Measurements from ENCODE around the gene SNX25. TPM values are rescaled to one million over a fixed set of nuclear protein-coding genes. Genes with fewer than 3 reads are reported as not detected.
A peak's percentile ranks its signal among the peaks of the same experiment; 100 is the strongest.

SNX25 gene
- polyA plus RNA-seq, 1 donor (not counting 4 experiments of a cell fraction or from before 2014, with no cell fraction given) = 5.0 TPM

- peak overlapping the region; percentile 2 for H3K4me2 ChIP-seq (ENCODE audit: control insufficient read depth, extremely low read depth, insufficient read depth, low read depth, low read length)
- H3K27me3 ChIP-seq (ENCODE audit: control insufficient read depth, extremely low read depth, insufficient read depth, low read length) = no peaks in the 10 kb centered on the region
- FAIRE-seq (peak; percentile 91), DNase-seq (ENCODE audit: low read depth, low spot score) (peak; percentile 7)
- peak overlapping the region; percentile 58 for H2AFZ ChIP-seq (ENCODE audit: control insufficient read depth, low read length)
- H3K36me3 ChIP-seq (ENCODE audit: control insufficient read depth in 2 of 2, extremely low read depth in 1 of 2, insufficient read depth in 2 of 2, low read length in 2 of 2) = peaks cover 0 to 2% of the 10 kb centered on the region in 2 experiments
- no peak overlapping the region for H3K27ac ChIP-seq (ENCODE audit: control insufficient read depth, insufficient read depth, low read length)
- H3K4me1 ChIP-seq (ENCODE audit: control insufficient read depth, extremely low read depth, insufficient read depth, low read length) = peaks cover 5% of the 10 kb centered on the region
- dilution Hi-C loops (cut with MboI; ENCODE audit: extremely low pct_ligation_motif_present, low sequenced_read_pairs) = no loop called here
- no peaks in the 10 kb centered on the region for H3K9me1 ChIP-seq (ENCODE audit: control insufficient read depth, extremely low read depth, insufficient read depth, low read length)
- no peaks in the 10 kb centered on the region for H3K9me3 ChIP-seq (ENCODE audit: control insufficient read depth, low read depth, low read length)
- H3K4me3 ChIP-seq (ENCODE audit: control insufficient read depth in 2 of 3, extremely low read depth in 1 of 3, insufficient read depth in 2 of 3, low read depth in 1 of 3, low read length in 3 of 3) = no peak overlapping the region
- TF ChIP-seq CTCF (optimal IDR thresholded peaks at IDR 0.05 in 1 of 3, IDR thresholded peaks at IDR 0.05 in 1 of 3, conservative IDR thresholded peaks at IDR 0.05 in 1 of 3; ENCODE audit: extremely low read depth in 1 of 3, insufficient read depth in 2 of 3, low read length in 3 of 3) = no peak
- no peak for TF ChIP-seq EZH2 (IDR thresholded peaks at IDR 0.05; ENCODE audit: low read length)
- no peak overlapping the region for H3K9ac ChIP-seq (ENCODE audit: control insufficient read depth, extremely low read depth, insufficient read depth, low read length)
- no peaks in the 10 kb centered on the region for H4K20me1 ChIP-seq (ENCODE audit: control insufficient read depth, extremely low read depth, insufficient read depth, low read length)
- no peaks in the 10 kb centered on the region for H3K79me2 ChIP-seq (ENCODE audit: control insufficient read depth, insufficient read depth, low read length)
These were observed 109.3 kb downstream of the SNX25 start for GRCh38 chr4:185318679-185319078.

GRCh38 chr4:185322803-185323202 lies 113.4 kb downstream of the SNX25 start:
- Histone ChIP-seq H3K9me3 (ENCODE audit: control insufficient read depth, low read depth, low read length) (no peaks in the 10 kb centered on the region), H3K9me1 (ENCODE audit: control insufficient read depth, extremely low read depth, insufficient read depth, low read length) (no peaks in the 10 kb centered on the region), H3K4me2 (ENCODE audit: control insufficient read depth, extremely low read depth, insufficient read depth, low read depth, low read length) (no peak overlapping the region), H3K27me3 (ENCODE audit: control insufficient read depth, extremely low read depth, insufficient read depth, low read length) (no peaks in the 10 kb centered on the region), H3K4me3 (ENCODE audit: control insufficient read depth in 2 of 3, extremely low read depth in 1 of 3, insufficient read depth in 2 of 3, low read depth in 1 of 3, low read length in 3 of 3) (no peak overlapping the region), H4K20me1 (ENCODE audit: control insufficient read depth, extremely low read depth, insufficient read depth, low read length) (no peaks in the 10 kb centered on the region), H3K36me3 (ENCODE audit: control insufficient read depth in 2 of 2, extremely low read depth in 1 of 2, insufficient read depth in 2 of 2, low read length in 2 of 2) (no peaks in the 10 kb centered on the region), H3K27ac (ENCODE audit: control insufficient read depth, insufficient read depth, low read length) (no peak overlapping the region), H2AFZ (ENCODE audit: control insufficient read depth, low read length) (no peak overlapping the region), H3K79me2 (ENCODE audit: control insufficient read depth, insufficient read depth, low read length) (no peaks in the 10 kb centered on the region), H3K4me1 (ENCODE audit: control insufficient read depth, extremely low read depth, insufficient read depth, low read length) (peaks cover 5% of the 10 kb centered on the region), H3K9ac (ENCODE audit: control insufficient read depth, extremely low read depth, insufficient read depth, low read length) (no peak overlapping the region)
- dilution Hi-C loops (cut with MboI; ENCODE audit: extremely low pct_ligation_motif_present, low sequenced_read_pairs) = no loop called here
- DNase-seq (ENCODE audit: low read depth, low spot score) (no peak), FAIRE-seq (no peak)
- TF ChIP-seq EZH2 (IDR thresholded peaks at IDR 0.05; ENCODE audit: low read length) = no peak
- no peak for TF ChIP-seq CTCF (optimal IDR thresholded peaks at IDR 0.05 in 1 of 3, IDR thresholded peaks at IDR 0.05 in 1 of 3, conservative IDR thresholded peaks at IDR 0.05 in 1 of 3; ENCODE audit: extremely low read depth in 1 of 3, insufficient read depth in 2 of 3, low read length in 3 of 3)
